Measurements from ENCODE around the gene SIK1. TPM values are rescaled to one million over a fixed set of nuclear protein-coding genes. Genes with fewer than 3 reads are reported as not detected.
A peak's percentile ranks its signal among the peaks of the same experiment; 100 is the strongest.

The SIK1 gene
- total RNA-seq, 4 donors from 2014 or later = 0.54 to 5.3 (median 1.5) TPM

DNA sequence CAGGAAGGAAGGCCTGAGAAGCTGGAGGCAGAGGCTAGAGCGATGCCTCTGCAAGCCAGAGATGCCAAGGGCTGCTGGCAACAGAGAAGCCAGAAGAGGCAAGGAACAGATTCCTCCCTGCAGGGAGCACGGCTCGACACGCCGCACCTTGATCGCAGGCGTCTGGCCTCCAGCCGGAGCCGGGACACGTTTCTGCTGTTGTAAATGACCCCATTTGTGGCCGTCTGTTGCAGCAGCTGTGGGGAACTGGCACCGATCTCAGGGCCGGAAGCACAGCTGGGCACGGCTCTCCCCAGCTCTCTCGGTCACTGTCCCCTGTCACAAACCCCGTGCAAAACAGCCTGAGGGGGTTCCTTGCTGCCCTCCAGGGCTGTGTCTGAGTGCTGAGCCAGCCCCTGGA, 59.6 kb downstream of the SIK1 start:
- no peaks in the 10 kb centered on the region for H3K27me3 ChIP-seq
- H3K4me3 ChIP-seq (replicated peaks in 1 of 3) = no peak overlapping the region
- no peak for TF ChIP-seq POLR2A (IDR thresholded peaks at IDR 0.05)
- peaks cover 0 to 13% of the 10 kb centered on the region in 2 donors for H3K4me1 ChIP-seq
- no peaks in the 10 kb centered on the region for H3K9me3 ChIP-seq
- H3K27ac ChIP-seq = no peak overlapping the region
- no peak for DNase-seq
- no peaks in the 10 kb centered on the region for H3K36me3 ChIP-seq
- intact Hi-C loops (cut with DNase I) = no loop called here
- 86 to 90% methylated on average over 16 of the region's 16 CpGs for WGBS, 2 donors

- DNase-seq = no peak
- H3K36me3 ChIP-seq = no peaks in the 10 kb centered on the region
- intact Hi-C loops (cut with DNase I) = no loop called here
- WGBS, 2 donors = 88 to 95% methylated on average over 14 to 19 of the region's 19 CpGs
- TF ChIP-seq CTCF (IDR thresholded peaks at IDR 0.05) (no peak), POLR2A (IDR thresholded peaks at IDR 0.05) (no peak)
- H3K4me1 ChIP-seq = peaks cover 0 to 13% of the 10 kb centered on the region in 2 donors
- H3K9me3 ChIP-seq = no peaks in the 10 kb centered on the region
- H3K27me3 ChIP-seq = no peaks in the 10 kb centered on the region
- no peak overlapping the region for H3K27ac ChIP-seq
- H3K4me3 ChIP-seq (replicated peaks in 1 of 3) = no peak overlapping the region
Observed at GRCh38 chr21:43366656-43367055, 60.3 kb downstream of the SIK1 start.

DNA sequence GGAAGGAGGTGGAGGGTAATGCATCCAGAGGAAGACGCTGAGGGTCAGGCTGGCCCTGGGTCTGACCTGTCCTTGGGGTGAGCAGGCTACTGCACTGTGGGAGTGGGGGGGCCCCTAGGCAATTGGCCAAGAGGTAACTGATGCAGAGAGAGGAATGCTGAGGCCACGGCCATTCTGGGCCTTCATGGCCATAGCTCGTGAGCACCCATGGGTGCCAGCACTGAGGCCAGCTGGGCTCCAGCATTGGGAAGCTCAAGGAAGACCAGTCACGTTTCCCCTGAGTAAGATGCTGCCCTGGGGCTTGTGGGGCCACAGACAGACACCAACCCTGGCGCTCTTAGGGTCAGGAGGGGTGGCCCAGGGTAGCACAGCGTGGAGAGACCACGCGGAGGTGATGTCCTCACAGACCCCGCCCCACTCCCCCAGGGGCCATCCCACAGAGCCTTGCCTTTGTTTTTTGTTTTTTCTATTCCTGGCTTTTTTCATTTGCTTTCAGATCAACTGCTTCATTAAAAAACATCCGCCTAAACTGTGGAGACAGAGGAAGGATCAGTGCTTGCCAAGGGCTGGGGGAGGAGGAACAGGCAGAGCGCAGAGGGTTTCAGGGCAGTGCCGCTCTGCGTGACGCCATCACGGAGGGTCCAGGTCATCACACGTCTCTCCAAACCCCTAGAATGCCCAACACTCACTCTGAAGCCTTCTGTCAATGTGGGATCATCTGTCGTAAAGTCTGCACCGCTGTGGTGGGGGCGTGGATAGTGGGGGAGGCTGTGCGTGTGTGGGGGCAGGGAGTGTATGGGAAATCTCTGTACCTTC, 61.1 kb downstream of the SIK1 start:
- Histone ChIP-seq H3K27me3 (no peaks in the 10 kb centered on the region), H3K4me1 (peaks cover 0 to 11% of the 10 kb centered on the region in 2 donors), H3K27ac (no peak overlapping the region), H3K4me3 (replicated peaks in 1 of 3) (no peak overlapping the region), H3K9me3 (no peaks in the 10 kb centered on the region), H3K36me3 (no peaks in the 10 kb centered on the region)
- intact Hi-C loops (cut with DNase I) = no loop called here
- DNase-seq = no peak
- no peak for TF ChIP-seq POLR2A (IDR thresholded peaks at IDR 0.05)
- no peak for TF ChIP-seq CTCF (IDR thresholded peaks at IDR 0.05)
- 82 to 84% methylated on average over 19 to 20 of the region's 20 CpGs for WGBS, 2 donors

DNA sequence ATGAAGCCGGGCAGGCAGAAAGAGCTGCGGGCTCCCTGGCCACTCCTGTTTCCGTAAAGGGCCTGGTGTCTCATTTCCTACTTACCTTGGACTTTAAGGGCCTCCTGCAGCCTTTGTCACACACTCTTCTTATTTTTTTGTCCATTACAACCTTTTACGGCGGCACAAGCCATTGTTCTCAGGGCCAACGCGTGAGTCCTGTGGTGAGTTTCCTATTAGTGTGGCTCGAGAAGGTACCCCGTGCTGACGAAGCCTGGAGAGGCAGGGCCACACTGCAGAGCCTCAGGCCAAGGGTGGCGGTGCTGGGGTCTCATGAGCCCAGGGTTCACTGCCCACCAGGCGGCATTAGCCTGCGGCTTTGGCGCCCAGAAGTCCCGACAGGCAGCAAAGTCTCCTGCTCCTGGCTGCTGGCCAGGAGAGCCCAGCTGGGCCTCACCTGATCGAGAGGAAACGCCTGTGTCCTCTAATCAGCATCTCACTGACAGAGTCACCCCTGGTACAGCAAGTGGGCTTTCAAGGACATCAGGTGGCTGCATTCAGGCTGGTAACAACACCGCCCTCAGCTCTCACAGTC, 62.0 kb downstream of the SIK1 start:
- Histone ChIP-seq H3K27ac (no peak overlapping the region), H3K27me3 (no peaks in the 10 kb centered on the region), H3K36me3 (no peaks in the 10 kb centered on the region), H3K4me1 (peaks cover 0 to 9% of the 10 kb centered on the region in 2 donors), H3K4me3 (replicated peaks in 1 of 3) (no peak overlapping the region), H3K9me3 (no peaks in the 10 kb centered on the region)
- 67 to 73% methylated on average over 12 to 18 of the region's 18 CpGs for WGBS, 2 donors
- TF ChIP-seq POLR2A (IDR thresholded peaks at IDR 0.05) = no peak
- no peak for TF ChIP-seq CTCF (IDR thresholded peaks at IDR 0.05)
- peak; percentile 57 to 58 for DNase-seq
- intact Hi-C loops (cut with DNase I) = no loop called here

Other genes starting within 250 kb of the SIK1 start
- 1 to 10 TPM in 1 of 4 donors, under 1 TPM in 3; 0.33 to 1.2 (median 0.84) TPM for gene HSF2BP, start 232.4 kb upstream of the SIK1 start, total RNA-seq
- gene RRP1B, start 232.4 kb upstream of the SIK1 start, total RNA-seq = 10 to 100 TPM; 19.7 to 22.8 (median 20.5) TPM